ENCODE results near the gene CRYAB. TPM values are rescaled to one million over a fixed set of nuclear protein-coding genes. Genes with fewer than 3 reads are reported as not detected.

Gene CRYAB
- total RNA-seq, 1 experiment from 2014 or later: not detected

GRCh38 chr11:111954154-111954553 is 42.6 kb upstream of the CRYAB start:
- H2AFZ ChIP-seq: no peak overlapping the region
- H3F3A ChIP-seq (ENCODE audit: insufficient read depth, low read depth): no peaks in the 10 kb centered on the region
- no peak for DNase-seq
- BruUV-seq (replicated peaks): no TSS peak
- intact Hi-C loops (cut with micrococcal nuclease; ENCODE audit: unreplicated experiment): no loop called here
- H3K4me1 ChIP-seq (replicated peaks; ENCODE audit: insufficient read depth): no peaks in the 10 kb centered on the region
- no peaks in the 10 kb centered on the region for H3K36me3 ChIP-seq (ENCODE audit: low read depth)
- ChIA-PET POLR2A (ENCODE audit: unreplicated experiment) (no interaction called here), CTCF (no interaction called here)
- no peaks in the 10 kb centered on the region for H3K9me2 ChIP-seq (ENCODE audit: insufficient read depth)
- no peak overlapping the region for H3K4me3 ChIP-seq
- H4K20me1 ChIP-seq (ENCODE audit: insufficient read depth): no peaks in the 10 kb centered on the region
- H3K9me3 ChIP-seq (ENCODE audit: insufficient read depth, low read depth): no peaks in the 10 kb centered on the region
- TF ChIP-seq CTCF (conservative IDR thresholded peaks at IDR 0.05) (no peak), EZH2 (IDR thresholded peaks at IDR 0.05; ENCODE audit: low read depth) (no peak)
- H3K27me3 ChIP-seq (ENCODE audit: insufficient read depth, low read depth): no peaks in the 10 kb centered on the region
- no peak overlapping the region for H3K27ac ChIP-seq
- H3K4me2 ChIP-seq: no peak overlapping the region
- H3K79me2 ChIP-seq (ENCODE audit: low read depth): no peaks in the 10 kb centered on the region

- Histone ChIP-seq H3F3A (ENCODE audit: insufficient read depth, low read depth) (no peaks in the 10 kb centered on the region), H3K9me3 (ENCODE audit: insufficient read depth, low read depth) (no peaks in the 10 kb centered on the region), H4K20me1 (ENCODE audit: insufficient read depth) (no peaks in the 10 kb centered on the region), H3K36me3 (ENCODE audit: low read depth) (no peaks in the 10 kb centered on the region), H3K4me1 (replicated peaks; ENCODE audit: insufficient read depth) (no peaks in the 10 kb centered on the region), H3K27ac (no peak overlapping the region), H3K4me3 (no peak overlapping the region), H2AFZ (no peak overlapping the region), H3K27me3 (ENCODE audit: insufficient read depth, low read depth) (no peaks in the 10 kb centered on the region), H3K9me2 (ENCODE audit: insufficient read depth) (no peaks in the 10 kb centered on the region), H3K4me2 (no peak overlapping the region), H3K79me2 (ENCODE audit: low read depth) (no peaks in the 10 kb centered on the region)
- TF ChIP-seq CTCF (conservative IDR thresholded peaks at IDR 0.05) (no peak), EZH2 (IDR thresholded peaks at IDR 0.05; ENCODE audit: low read depth) (no peak)
- intact Hi-C loops (cut with micrococcal nuclease; ENCODE audit: unreplicated experiment): no loop called here
- ChIA-PET POLR2A (ENCODE audit: unreplicated experiment) (no interaction called here), CTCF (no interaction called here)
- BruUV-seq (replicated peaks): no TSS peak
- no peak for DNase-seq
These were observed 40.0 kb upstream of the CRYAB start for GRCh38 chr11:111951565-111951964.

- no TSS peak for BruUV-seq (replicated peaks)
- peaks cover under 1% of the 10 kb centered on the region; the same call in 1 of the 2 replicates for H3K4me1 ChIP-seq (replicated peaks; ENCODE audit: insufficient read depth)
- no peak for DNase-seq
- intact Hi-C loops (cut with micrococcal nuclease; ENCODE audit: unreplicated experiment): no loop called here
- CTCF ChIA-PET: no interaction called here
- H3K36me3 ChIP-seq (ENCODE audit: low read depth): no peaks in the 10 kb centered on the region
- TF ChIP-seq EZH2 (IDR thresholded peaks at IDR 0.05; ENCODE audit: low read depth) (no peak), CTCF (conservative IDR thresholded peaks at IDR 0.05) (no peak)
- no peaks in the 10 kb centered on the region for H3K79me2 ChIP-seq (ENCODE audit: low read depth)
- H3F3A ChIP-seq (ENCODE audit: insufficient read depth, low read depth): no peaks in the 10 kb centered on the region
- no peak overlapping the region for H3K27ac ChIP-seq
- no peaks in the 10 kb centered on the region for H3K27me3 ChIP-seq (ENCODE audit: insufficient read depth, low read depth)
- no peak overlapping the region for H2AFZ ChIP-seq
- H3K9me3 ChIP-seq (ENCODE audit: insufficient read depth, low read depth): no peaks in the 10 kb centered on the region
- H3K4me3 ChIP-seq: no peak overlapping the region
- H3K9me2 ChIP-seq (ENCODE audit: insufficient read depth): no peaks in the 10 kb centered on the region
- no peak overlapping the region for H3K4me2 ChIP-seq
- no peaks in the 10 kb centered on the region for H4K20me1 ChIP-seq (ENCODE audit: insufficient read depth)
- POLR2A ChIA-PET (ENCODE audit: unreplicated experiment): interaction anchor here (0.6 kb wide), 1 partner anchor 13 kb away, joined by 5 read pairs; the partner anchor contains the start of gene DIXDC1
These were observed 38.2 kb upstream of the CRYAB start for GRCh38 chr11:111949519-111950426.
